Measurements from ENCODE around the gene SCT. TPM values are rescaled to one million over a fixed set of nuclear protein-coding genes. Genes with fewer than 3 reads are reported as not detected.

SCT gene
- total and polyA plus RNA-seq, 2 donors (not counting 1 experiment from before 2014, with no cell fraction given), result not detected

- no peak overlapping the region for H3K4me3 ChIP-seq (replicated peaks in 1 of 4; ENCODE audit: control extremely low read depth in 1 of 4, insufficient read depth in 1 of 4, low read depth in 3 of 4, low read length in 4 of 4)
- TF ChIP-seq EZH2 (IDR thresholded peaks at IDR 0.05; ENCODE audit: low read length, missing control alignments) (no peak), CTCF (conservative IDR thresholded peaks at IDR 0.05 in 1 of 2, IDR thresholded peaks at IDR 0.05 in 1 of 2; ENCODE audit: low read depth in 1 of 2, low read length in 2 of 2) (no peak)
- peak in 1 of 2 donors; percentile 43 for DNase-seq (ENCODE audit: low read depth in 2 of 2)
- H3K27me3 ChIP-seq (ENCODE audit: control insufficient read depth, insufficient read depth, low read length), result no peaks in the 10 kb centered on the region
- H3K27ac ChIP-seq (ENCODE audit: insufficient read depth, low read length), result no peak overlapping the region
- H3K36me3 ChIP-seq (ENCODE audit: control insufficient read depth, insufficient read depth, low read length), result no peaks in the 10 kb centered on the region
- H4K20me1 ChIP-seq (ENCODE audit: control insufficient read depth, extremely low read depth, insufficient read depth, low read length), result no peaks in the 10 kb centered on the region
- peaks cover 2% of the 10 kb centered on the region for H3K4me1 ChIP-seq (ENCODE audit: control insufficient read depth, extremely low read depth, insufficient read depth, low read length)
- H3K4me2 ChIP-seq (ENCODE audit: extremely low read depth, insufficient read depth, low read length), result no peak overlapping the region
- H3K79me2 ChIP-seq (ENCODE audit: control insufficient read depth, insufficient read depth, low read length), result no peaks in the 10 kb centered on the region
- H3K9me3 ChIP-seq (ENCODE audit: control insufficient read depth, insufficient read depth, low read depth, low read length), result no peaks in the 10 kb centered on the region
- no peak overlapping the region for H2AFZ ChIP-seq (ENCODE audit: low read length)
- H3K9ac ChIP-seq (ENCODE audit: insufficient read depth, low read length), result no peak overlapping the region
Observed at GRCh38 chr11:629237-629583, 2.2 kb upstream of the SCT start.

- Histone ChIP-seq H3K27me3 (ENCODE audit: control insufficient read depth, insufficient read depth, low read length) (no peaks in the 10 kb centered on the region), H3K4me1 (ENCODE audit: control insufficient read depth, extremely low read depth, insufficient read depth, low read length) (peaks cover 2% of the 10 kb centered on the region), H3K79me2 (ENCODE audit: control insufficient read depth, insufficient read depth, low read length) (no peaks in the 10 kb centered on the region), H3K4me2 (ENCODE audit: extremely low read depth, insufficient read depth, low read length) (no peak overlapping the region), H3K4me3 (replicated peaks in 1 of 4; ENCODE audit: control extremely low read depth in 1 of 4, insufficient read depth in 1 of 4, low read depth in 3 of 4, low read length in 4 of 4) (no peak overlapping the region), H3K27ac (ENCODE audit: insufficient read depth, low read length) (no peak overlapping the region), H2AFZ (ENCODE audit: low read length) (no peak overlapping the region), H3K9ac (ENCODE audit: insufficient read depth, low read length) (no peak overlapping the region), H3K9me3 (ENCODE audit: control insufficient read depth, insufficient read depth, low read depth, low read length) (no peaks in the 10 kb centered on the region), H3K36me3 (ENCODE audit: control insufficient read depth, insufficient read depth, low read length) (no peaks in the 10 kb centered on the region), H4K20me1 (ENCODE audit: control insufficient read depth, extremely low read depth, insufficient read depth, low read length) (no peaks in the 10 kb centered on the region)
- no peak for TF ChIP-seq EZH2 (IDR thresholded peaks at IDR 0.05; ENCODE audit: low read length, missing control alignments)
- no peak for TF ChIP-seq CTCF (conservative IDR thresholded peaks at IDR 0.05 in 1 of 2, IDR thresholded peaks at IDR 0.05 in 1 of 2; ENCODE audit: low read depth in 1 of 2, low read length in 2 of 2)
- DNase-seq (ENCODE audit: low read depth in 2 of 2), result no peak
Observed at GRCh38 chr11:628056-628455, 1.1 kb upstream of the SCT start.

GRCh38 chr11:627308-627576 lies 261 bp upstream of the SCT start:
- H3K36me3 ChIP-seq (ENCODE audit: control insufficient read depth, insufficient read depth, low read length), result no peaks in the 10 kb centered on the region
- DNase-seq (ENCODE audit: low read depth in 2 of 2), result no peak
- H3K79me2 ChIP-seq (ENCODE audit: control insufficient read depth, insufficient read depth, low read length), result no peaks in the 10 kb centered on the region
- no peaks in the 10 kb centered on the region for H3K27me3 ChIP-seq (ENCODE audit: control insufficient read depth, insufficient read depth, low read length)
- no peaks in the 10 kb centered on the region for H3K9me3 ChIP-seq (ENCODE audit: control insufficient read depth, insufficient read depth, low read depth, low read length)
- no peak overlapping the region for H2AFZ ChIP-seq (ENCODE audit: low read length)
- no peak for TF ChIP-seq EZH2 (IDR thresholded peaks at IDR 0.05; ENCODE audit: low read length, missing control alignments)
- TF ChIP-seq CTCF (conservative IDR thresholded peaks at IDR 0.05 in 1 of 2, IDR thresholded peaks at IDR 0.05 in 1 of 2; ENCODE audit: low read depth in 1 of 2, low read length in 2 of 2), result no peak
- H3K9ac ChIP-seq (ENCODE audit: insufficient read depth, low read length), result no peak overlapping the region
- H3K4me3 ChIP-seq (replicated peaks in 1 of 4; ENCODE audit: control extremely low read depth in 1 of 4, insufficient read depth in 1 of 4, low read depth in 3 of 4, low read length in 4 of 4), result no peak overlapping the region
- peaks cover 2% of the 10 kb centered on the region for H3K4me1 ChIP-seq (ENCODE audit: control insufficient read depth, extremely low read depth, insufficient read depth, low read length)
- no peak overlapping the region for H3K4me2 ChIP-seq (ENCODE audit: extremely low read depth, insufficient read depth, low read length)
- H4K20me1 ChIP-seq (ENCODE audit: control insufficient read depth, extremely low read depth, insufficient read depth, low read length), result no peaks in the 10 kb centered on the region
- H3K27ac ChIP-seq (ENCODE audit: insufficient read depth, low read length), result no peak overlapping the region

All from fibroblast of lung (primary cell).